Fibroblast of lung (primary cell): ENCODE results near the gene DUS1L. TPM values are rescaled to one million over a fixed set of nuclear protein-coding genes. Genes with fewer than 3 reads are reported as not detected.

Source experiments
- DNase-seq, 2 donors: peaks; one replicate each; pipeline versions ENCODE4 v3.0.0 to v3.0.0-alpha.2; 2010; ENCODE audit warnings: low read depth in 2 of 2
- H2AFZ ChIP-seq: 2 replicates; pipeline ENCODE4 v1.5.1; 2012; ENCODE audit warnings: low read length, control low read depth, inconsistent platforms
- H3K27ac ChIP-seq: 2 replicates; pipeline ENCODE4 v1.5.1; 2011; ENCODE audit warnings: low read length, control low read depth; ENCODE audit not compliant: insufficient read depth
- H3K27me3 ChIP-seq: 2 replicates; pipeline ENCODE4 v1.5.1; 2011; ENCODE audit warnings: mild to moderate bottlenecking, low read length; ENCODE audit not compliant: control insufficient read depth, insufficient read depth
- H3K36me3 ChIP-seq: 2 replicates; pipeline ENCODE4 v1.5.1; 2011; ENCODE audit warnings: low read length; ENCODE audit not compliant: control insufficient read depth, insufficient read depth
- H3K4me1 ChIP-seq: 2 replicates; pipeline ENCODE4 v1.5.1; 2011; ENCODE audit warnings: low read length; ENCODE audit not compliant: control insufficient read depth, insufficient read depth; ENCODE audit errors: extremely low read depth
- H3K4me2 ChIP-seq: 2 replicates; pipeline ENCODE4 v1.5.1; 2011; ENCODE audit warnings: low read length, control low read depth; ENCODE audit not compliant: insufficient read depth; ENCODE audit errors: extremely low read depth
- H3K4me3 ChIP-seq, 4 experiments: fragments of 200-600 bp in 1 of 4; sonication (generic) in 1 of 4; replicated peaks in 1 of 4; 2 replicates each; pipeline ENCODE4 v1.5.1; 2011 to 2016; ENCODE audit warnings: low read length in 4 of 4, low read depth in 3 of 4, mild to moderate bottlenecking in 3 of 4, control low read depth in 2 of 4, inconsistent platforms in 1 of 4, mixed read lengths in 1 of 4; ENCODE audit not compliant: insufficient read depth in 1 of 4; ENCODE audit errors: control extremely low read depth in 1 of 4
- H3K79me2 ChIP-seq: 2 replicates; pipeline ENCODE4 v1.5.1; 2012; ENCODE audit warnings: mild to moderate bottlenecking, low read length, inconsistent platforms; ENCODE audit not compliant: control insufficient read depth, insufficient read depth
- H3K9ac ChIP-seq: 2 replicates; pipeline ENCODE4 v1.5.1; 2011; ENCODE audit warnings: mild to moderate bottlenecking, low read length, control low read depth; ENCODE audit not compliant: insufficient read depth
- H3K9me3 ChIP-seq: 2 replicates; pipeline ENCODE4 v1.5.1; 2012; ENCODE audit warnings: low read depth, low read length; ENCODE audit not compliant: control insufficient read depth, insufficient read depth
- H4K20me1 ChIP-seq: 2 replicates; pipeline ENCODE4 v1.5.1; 2011; ENCODE audit warnings: low read length; ENCODE audit not compliant: control insufficient read depth, insufficient read depth; ENCODE audit errors: extremely low read depth
- CTCF ChIP-seq, 2 donors: IDR thresholded peaks in 1 of 2; conservative IDR thresholded peaks in 1 of 2; 1 replicate in 1 of 2; 2 replicates in 1 of 2; pipeline ENCODE4 v1.5.1; 2011 to 2012; ENCODE audit warnings: low read length in 2 of 2, control low read depth in 1 of 2, inconsistent platforms in 1 of 2, low read depth in 1 of 2, mild to moderate bottlenecking in 1 of 2
- EZH2 ChIP-seq: IDR thresholded peaks from 2 replicates; pipeline ENCODE4 v1.5.1; 2012; ENCODE audit warnings: low read length, control low read depth, mild to moderate bottlenecking; ENCODE audit errors: missing control alignments
- polyA plus RNA-seq, 2 donors: library from polyadenylated mRNA; depleted of rRNA in 1 of 2; stranded (reverse) in 1 of 2; unstranded in 1 of 2; fragments of >200 nt; gene quantifications; 2 replicates each; pipeline ENCODE4 v1.2.1, GENCODE V29; 2011 to 2012; ENCODE audit warnings: missing spikeins in 1 of 2
- total RNA-seq: library from RNA; depleted of rRNA; stranded (reverse); fragments of >200 nt; gene quantifications from 2 replicates; pipeline ENCODE4 v1.2.1, GENCODE V29; 2014

DUS1L gene
- total and polyA plus RNA-seq, 2 donors (not counting 1 experiment from before 2014, with no cell fraction given), result 24.6 to 41.0 TPM

GRCh38 chr17:82058230-82058854 lies 7.3 kb downstream of the DUS1L start:
- Histone ChIP-seq H3K9me3 (no peaks in the 10 kb centered on the region), H3K79me2 (peaks cover 6% of the 10 kb centered on the region), H3K4me1 (no peaks in the 10 kb centered on the region), H3K27ac (no peak overlapping the region), H3K9ac (no peak overlapping the region), H3K4me3 (no peak overlapping the region), H3K27me3 (no peaks in the 10 kb centered on the region), H2AFZ (no peak overlapping the region), H3K4me2 (no peak overlapping the region), H3K36me3 (peaks cover 62% of the 10 kb centered on the region), H4K20me1 (no peaks in the 10 kb centered on the region)
- TF ChIP-seq EZH2 (no peak), CTCF (conservative IDR thresholded peaks at IDR 0.05 in 1 of 2, IDR thresholded peaks at IDR 0.05 in 1 of 2; ENCODE audit: low read depth in 1 of 2, low read length in 2 of 2) (no peak)
- DNase-seq, result no peak

GRCh38 chr17:82056729-82057621 lies 8.6 kb downstream of the DUS1L start:
- DNase-seq, result no peak
- peaks cover 3% of the 10 kb centered on the region for H3K4me1 ChIP-seq
- no peaks in the 10 kb centered on the region for H3K27me3 ChIP-seq
- no peak overlapping the region for H2AFZ ChIP-seq
- H3K9ac ChIP-seq, result no peak overlapping the region
- H3K36me3 ChIP-seq, result peaks cover 58% of the 10 kb centered on the region
- no peak overlapping the region for H3K4me3 ChIP-seq
- no peaks in the 10 kb centered on the region for H3K9me3 ChIP-seq
- H3K79me2 ChIP-seq, result peaks cover 19% of the 10 kb centered on the region
- no peak overlapping the region for H3K27ac ChIP-seq
- TF ChIP-seq EZH2 (no peak), CTCF (conservative IDR thresholded peaks at IDR 0.05 in 1 of 2, IDR thresholded peaks at IDR 0.05 in 1 of 2; ENCODE audit: low read depth in 1 of 2, low read length in 2 of 2) (no peak)
- H3K4me2 ChIP-seq, result no peak overlapping the region
- no peaks in the 10 kb centered on the region for H4K20me1 ChIP-seq

DNA sequence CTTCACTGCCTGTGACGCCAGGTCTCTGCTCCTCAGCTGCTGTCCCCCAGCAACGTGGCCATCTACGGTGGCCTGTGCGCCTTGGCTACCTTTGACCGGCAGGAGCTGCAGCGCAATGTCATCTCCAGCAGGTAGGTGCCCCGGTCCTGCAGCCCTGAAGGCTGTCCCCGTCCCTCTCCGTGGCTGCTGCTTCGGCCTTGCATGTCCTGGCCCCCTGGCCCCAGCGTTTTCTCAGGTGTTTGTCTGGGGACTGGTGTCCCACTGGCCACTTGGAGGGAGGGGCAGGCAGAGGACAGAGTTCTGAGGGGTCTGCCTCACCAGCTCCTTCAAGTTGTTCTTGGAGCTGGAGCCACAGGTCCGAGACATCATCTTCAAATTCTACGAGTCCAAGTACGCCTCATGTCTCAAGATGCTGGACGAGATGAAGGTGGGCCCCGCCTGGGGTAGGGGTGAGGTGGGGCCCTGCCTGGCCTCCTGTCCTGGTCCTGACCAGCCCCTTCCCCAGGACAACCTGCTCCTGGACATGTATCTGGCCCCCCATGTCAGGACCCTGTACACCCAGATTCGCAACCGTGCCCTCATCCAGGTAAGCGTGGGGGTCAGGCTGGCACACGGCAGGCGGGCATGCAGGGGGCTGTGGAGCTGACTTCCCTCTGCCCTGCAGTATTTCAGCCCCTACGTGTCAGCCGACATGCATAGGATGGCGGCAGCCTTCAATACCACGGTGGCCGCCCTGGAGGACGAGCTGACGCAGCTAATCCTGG lies 9.5 kb downstream of the DUS1L start:
- Histone ChIP-seq H3K4me1 (peaks cover 3% of the 10 kb centered on the region), H3K27me3 (no peaks in the 10 kb centered on the region), H3K79me2 (peaks cover 19% of the 10 kb centered on the region), H3K4me2 (no peak overlapping the region), H2AFZ (no peak overlapping the region), H3K9me3 (no peaks in the 10 kb centered on the region), H3K36me3 (peaks cover 54% of the 10 kb centered on the region), H4K20me1 (no peaks in the 10 kb centered on the region), H3K4me3 (no peak overlapping the region), H3K9ac (no peak overlapping the region), H3K27ac (no peak overlapping the region)
- DNase-seq, result no peak
- TF ChIP-seq CTCF (conservative IDR thresholded peaks at IDR 0.05 in 1 of 2, IDR thresholded peaks at IDR 0.05 in 1 of 2; ENCODE audit: low read depth in 1 of 2, low read length in 2 of 2), result no peak
- TF ChIP-seq EZH2, result no peak
